CD14-positive monocyte (primary cell): ENCODE results near the gene ZNF708. TPM values are rescaled to one million over a fixed set of nuclear protein-coding genes. Genes with fewer than 3 reads are reported as not detected.

Source experiments
- DNase-seq, 3 donors: peaks; one replicate each; pipeline ENCODE4 v3.0.0-alpha.2; 2011 to 2022
- H2AFZ ChIP-seq: 2 replicates; pipeline ENCODE4 v1.6.0; 2012; ENCODE audit warnings: mild to moderate bottlenecking, low read depth, low read length, inconsistent platforms; ENCODE audit not compliant: insufficient read depth, poor library complexity, severe bottlenecking
- H3K27ac ChIP-seq, 2 donors: 1 replicate in 1 of 2; 2 replicates in 1 of 2; pipeline ENCODE4 v1.5.1; 2012 to 2013; ENCODE audit warnings: low read length in 2 of 2, control low read depth in 1 of 2, inconsistent platforms in 1 of 2, low read depth in 1 of 2, mild to moderate bottlenecking in 1 of 2
- H3K27me3 ChIP-seq, 2 donors: one replicate each; pipeline versions ENCODE4 v1.6.0 to v1.6.1; 2011 to 2013; ENCODE audit warnings: low read length in 2 of 2; ENCODE audit not compliant: control insufficient read depth in 2 of 2, insufficient read depth in 2 of 2
- H3K36me3 ChIP-seq, 2 donors: replicated peaks in 1 of 2; 1 replicate in 1 of 2; 2 replicates in 1 of 2; pipeline versions ENCODE4 v1.5.1 to v1.6.1; 2012 to 2013; ENCODE audit warnings: low read length in 2 of 2, control low read depth in 1 of 2, inconsistent platforms in 1 of 2, mild to moderate bottlenecking in 1 of 2; ENCODE audit not compliant: insufficient read depth in 2 of 2, control insufficient read depth in 1 of 2
- H3K4me1 ChIP-seq, 2 donors: 1 replicate in 1 of 2; 2 replicates in 1 of 2; pipeline versions ENCODE4 v1.5.1 to v1.6.1; 2012 to 2013; ENCODE audit warnings: low read length in 2 of 2, control low read depth in 1 of 2, inconsistent platforms in 1 of 2, mild to moderate bottlenecking in 1 of 2, moderate library complexity in 1 of 2; ENCODE audit not compliant: insufficient read depth in 2 of 2, control insufficient read depth in 1 of 2
- H3K4me2 ChIP-seq: replicated peaks from 2 replicates; pipeline ENCODE3; 2012; ENCODE audit warnings: low read length, moderate library complexity, mild to moderate bottlenecking; ENCODE audit not compliant: poor library complexity, severe bottlenecking; ENCODE audit errors: extremely low read depth
- H3K4me3 ChIP-seq, 3 experiments: fragments of 200-600 bp in 1 of 3; sonication (generic) in 1 of 3; replicated peaks in 1 of 3; 1 replicate in 2 of 3; 2 replicates in 1 of 3; pipeline ENCODE4 v1.5.1; 2011 to 2013; ENCODE audit warnings: low read length in 3 of 3, mild to moderate bottlenecking in 3 of 3, control low read depth in 2 of 3, low read depth in 2 of 3, inconsistent platforms in 1 of 3, moderate library complexity in 1 of 3
- H3K79me2 ChIP-seq: 2 replicates; pipeline ENCODE4 v1.6.0; 2012; ENCODE audit warnings: mild to moderate bottlenecking, control low read depth, inconsistent platforms, low read length, moderate library complexity; ENCODE audit not compliant: insufficient read depth
- H3K9ac ChIP-seq: 2 replicates; pipeline ENCODE4 v1.6.0; 2017; ENCODE audit warnings: low read length, mild to moderate bottlenecking; ENCODE audit not compliant: insufficient read depth, poor library complexity, severe bottlenecking
- H3K9me3 ChIP-seq, 2 donors: replicated peaks in 1 of 2; 1 replicate in 1 of 2; 2 replicates in 1 of 2; pipeline versions ENCODE4 v1.5.1 to v1.6.1; 2012 to 2013; ENCODE audit warnings: low read length in 2 of 2, control low read depth in 1 of 2; ENCODE audit not compliant: control insufficient read depth in 1 of 2, insufficient read depth in 1 of 2
- H4K20me1 ChIP-seq: 2 replicates; pipeline ENCODE4 v1.6.0; 2012; ENCODE audit warnings: mild to moderate bottlenecking, low read length, control low read depth, moderate library complexity; ENCODE audit not compliant: insufficient read depth
- H3K27ac Mint-ChIP-seq, 7 donors: one replicate each; pipeline ENCODE4 v1.8.0; 2020; ENCODE audit warnings: mild to moderate bottlenecking in 7 of 7, mixed read lengths in 7 of 7, moderate library complexity in 6 of 7, inconsistent platforms in 2 of 7
- H3K27me3 Mint-ChIP-seq, 3 donors: one replicate each; pipeline ENCODE4 v1.8.0; 2021 to 2022; ENCODE audit warnings: low read depth in 3 of 3, mild to moderate bottlenecking in 3 of 3, mixed read lengths in 3 of 3, moderate library complexity in 3 of 3, inconsistent platforms in 1 of 3
- H3K36me3 Mint-ChIP-seq, 2 donors: one replicate each; pipeline ENCODE4 v1.8.0; 2020; ENCODE audit warnings: mixed read lengths in 2 of 2, inconsistent platforms in 1 of 2, mild to moderate bottlenecking in 1 of 2
- H3K4me1 Mint-ChIP-seq: one replicate; pipeline ENCODE4 v1.8.0; 2020; ENCODE audit warnings: mild to moderate bottlenecking, mixed read lengths
- H3K4me3 Mint-ChIP-seq, 2 donors: one replicate each; pipeline ENCODE4 v1.8.0; 2020; ENCODE audit warnings: mild to moderate bottlenecking in 2 of 2, mixed read lengths in 2 of 2, moderate library complexity in 1 of 2
- H3K9me3 Mint-ChIP-seq, 7 donors: one replicate each; pipeline ENCODE4 v1.8.0; 2020 to 2022; ENCODE audit warnings: mixed read lengths in 7 of 7, mild to moderate bottlenecking in 6 of 7, moderate library complexity in 6 of 7, inconsistent platforms in 2 of 7
- WGBS: methylation state at CpG from one replicate; pipeline ENCODE4 v1.1.5; 2013; ENCODE audit warnings: missing lambda C conversion rate; ENCODE audit not compliant: insufficient coverage; 5-methylcytosine and 5-hydroxymethylcytosine counted together
- intact Hi-C, 2 donors: fragments of 100-400 bp; cut with micrococcal nuclease; formaldehyde crosslinking; loops; one replicate each; pipeline versions ENCODE4 v1.15.0 to v1.15.1; 2023
- polyA plus RNA-seq, 3 donors: library from polyadenylated mRNA; depleted of rRNA in 1 of 3; unstranded in 2 of 3; stranded (reverse) in 1 of 3; fragments of 300-500 nt in 2 of 3; fragments of >200 nt in 1 of 3; fragmentation: Illumina TruSeq in 2 of 3; gene quantifications; 1 replicate in 2 of 3; 2 replicates in 1 of 3; pipeline ENCODE4 v1.2.3, GENCODE V29; 2012 to 2021
- TF ChIP-seq, protein P1 (sequence below): fragments of 200-600 bp; IDR thresholded peaks from one replicate; pipeline ENCODE4 v1.8.0; 2022; ENCODE audit warnings: antibody characterized with exemption, mild to moderate bottlenecking

Gene ZNF708
- polyA plus RNA-seq, 3 donors, result 2.2 to 5.7 (median 2.3) TPM

DNA sequence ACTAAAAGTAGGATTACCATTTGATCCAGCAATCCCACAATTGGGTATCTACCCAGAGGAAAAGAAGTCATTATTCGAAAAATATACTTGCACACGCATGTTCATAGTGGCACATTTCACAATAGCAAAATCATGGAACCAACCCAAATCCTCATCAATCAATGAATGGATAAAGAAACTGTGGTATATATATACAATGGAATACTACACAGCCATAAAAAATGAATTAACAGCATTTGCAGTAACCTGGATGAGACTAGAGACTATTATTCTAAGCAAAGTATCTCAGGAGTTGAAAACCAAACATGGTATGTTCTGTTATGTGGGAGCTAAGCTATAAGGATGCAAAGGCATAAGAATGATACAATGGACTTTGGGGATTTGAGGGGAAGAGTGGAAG, 3.0 kb downstream of the ZNF708 start:
- Histone ChIP-seq H3K9ac (no peak overlapping the region), H3K9me3 (peaks cover 29 to 36% of the 10 kb centered on the region in 2 donors), H3K79me2 (peaks cover 77% of the 10 kb centered on the region), H4K20me1 (no peaks in the 10 kb centered on the region), H3K4me3 (no peak overlapping the region), H3K27me3 (no peaks in the 10 kb centered on the region), H2AFZ (no peak overlapping the region), H3K4me2 (no peak overlapping the region), H3K36me3 (peaks cover 4 to 46% of the 10 kb centered on the region in 2 donors), H3K27ac (no peak overlapping the region), H3K4me1 (peaks cover 13 to 15% of the 10 kb centered on the region in 2 donors)
- DNase-seq, result no peak
- H3K9me3 Mint-ChIP-seq, result peaks cover 30 to 67% (median 58%) of the 10 kb centered on the region in 7 donors
- no CpG with 5 or more reads among the region's 2 CpGs for WGBS
- intact Hi-C loops, result no loop called here
- no peak overlapping the region for H3K4me3 Mint-ChIP-seq
- no peak overlapping the region for H3K27ac Mint-ChIP-seq
- TF ChIP-seq, protein P1, sequence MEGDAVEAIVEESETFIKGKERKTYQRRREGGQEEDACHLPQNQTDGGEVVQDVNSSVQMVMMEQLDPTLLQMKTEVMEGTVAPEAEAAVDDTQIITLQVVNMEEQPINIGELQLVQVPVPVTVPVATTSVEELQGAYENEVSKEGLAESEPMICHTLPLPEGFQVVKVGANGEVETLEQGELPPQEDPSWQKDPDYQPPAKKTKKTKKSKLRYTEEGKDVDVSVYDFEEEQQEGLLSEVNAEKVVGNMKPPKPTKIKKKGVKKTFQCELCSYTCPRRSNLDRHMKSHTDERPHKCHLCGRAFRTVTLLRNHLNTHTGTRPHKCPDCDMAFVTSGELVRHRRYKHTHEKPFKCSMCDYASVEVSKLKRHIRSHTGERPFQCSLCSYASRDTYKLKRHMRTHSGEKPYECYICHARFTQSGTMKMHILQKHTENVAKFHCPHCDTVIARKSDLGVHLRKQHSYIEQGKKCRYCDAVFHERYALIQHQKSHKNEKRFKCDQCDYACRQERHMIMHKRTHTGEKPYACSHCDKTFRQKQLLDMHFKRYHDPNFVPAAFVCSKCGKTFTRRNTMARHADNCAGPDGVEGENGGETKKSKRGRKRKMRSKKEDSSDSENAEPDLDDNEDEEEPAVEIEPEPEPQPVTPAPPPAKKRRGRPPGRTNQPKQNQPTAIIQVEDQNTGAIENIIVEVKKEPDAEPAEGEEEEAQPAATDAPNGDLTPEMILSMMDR, result no peak
- peaks cover 40 to 59% of the 10 kb centered on the region in 2 donors for H3K36me3 Mint-ChIP-seq
- H3K27me3 Mint-ChIP-seq, result peaks cover 0 to 2% (median 0%) of the 10 kb centered on the region in 3 donors
- H3K4me1 Mint-ChIP-seq, result peaks cover 31% of the 10 kb centered on the region

DNA sequence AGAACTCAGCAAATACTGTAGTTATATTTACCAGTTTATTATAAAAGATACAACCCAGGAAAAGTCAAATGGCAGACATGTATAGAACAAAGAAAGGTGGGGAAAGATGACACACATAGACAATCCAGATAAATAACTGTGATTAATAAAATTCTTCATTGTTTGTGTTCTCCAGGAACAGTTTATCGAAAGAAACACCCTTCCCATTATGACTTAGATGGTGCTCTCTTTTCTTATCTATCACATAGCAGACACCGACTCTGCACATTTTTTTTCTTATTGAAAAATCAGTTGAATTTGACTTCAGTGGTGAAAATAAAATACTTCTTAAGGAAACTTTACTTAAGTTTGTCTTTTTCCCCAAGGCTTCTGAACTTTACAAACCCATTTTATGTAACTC, 6.2 kb downstream of the ZNF708 start:
- peaks cover 45 to 48% of the 10 kb centered on the region in 2 donors for H3K9me3 ChIP-seq
- peaks cover 54 to 84% of the 10 kb centered on the region in 2 donors for H3K36me3 Mint-ChIP-seq
- H3K36me3 ChIP-seq, result peaks cover 5 to 74% of the 10 kb centered on the region in 2 donors

More for the DNA sequence above, 6.2 kb downstream of the ZNF708 start:
- Mint-ChIP-seq H3K4me3 (no peak overlapping the region), H3K9me3 (peaks cover 32 to 81% (median 66%) of the 10 kb centered on the region in 7 donors), H3K27me3 (peaks cover 0 to 2% (median 1%) of the 10 kb centered on the region in 3 donors), H3K27ac (no peak overlapping the region), H3K4me1 (peaks cover 27% of the 10 kb centered on the region)
- intact Hi-C loops, result no loop called here
- Histone ChIP-seq H2AFZ (no peak overlapping the region), H3K4me1 (peaks cover 6% of the 10 kb centered on the region in 2 donors), H3K79me2 (peaks cover 96% of the 10 kb centered on the region), H3K27me3 (no peaks in the 10 kb centered on the region), H3K27ac (no peak overlapping the region), H4K20me1 (no peaks in the 10 kb centered on the region), H3K9ac (no peak overlapping the region), H3K4me3 (no peak overlapping the region), H3K4me2 (no peak overlapping the region)
- no peak for DNase-seq
- TF ChIP-seq, protein P1, result no peak
- no CpG with 5 or more reads among the region's 2 CpGs for WGBS
